ENCODE results near the gene REC114.

Gene REC114

DNA sequence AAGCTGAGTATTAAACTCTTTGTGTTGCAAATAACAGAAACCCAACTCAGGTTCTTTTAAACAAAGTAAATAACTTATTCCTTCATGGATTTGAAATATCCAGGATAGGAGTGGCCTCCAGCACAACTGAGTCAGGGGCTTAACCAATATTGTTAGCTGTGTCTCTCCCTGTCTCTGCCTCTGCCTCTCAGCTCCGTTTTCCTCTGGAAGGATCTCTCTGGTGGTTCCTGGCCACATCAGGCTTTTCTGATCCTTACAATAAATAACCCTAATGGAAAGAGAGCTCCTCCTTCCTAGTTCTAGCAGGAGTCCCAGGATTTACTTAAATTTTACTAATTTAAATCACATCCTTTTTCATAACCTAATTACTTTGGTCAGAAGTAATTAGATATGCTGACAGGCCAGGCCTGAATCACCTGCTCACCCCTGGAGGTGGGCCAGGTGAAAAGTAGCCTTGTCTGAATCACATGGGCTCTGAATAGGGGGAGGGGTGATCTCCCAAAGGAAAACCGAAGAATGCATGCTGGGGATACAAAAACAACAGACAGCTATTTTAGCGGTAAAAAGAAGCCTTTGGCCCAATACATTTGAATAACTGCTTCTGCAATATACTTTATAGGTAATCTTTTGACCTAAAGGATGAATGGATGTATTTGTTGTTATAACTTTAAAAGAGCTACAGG, 75.4 kb downstream of the REC114 start:
- Histone ChIP-seq H3K79me2 (no peaks in the 10 kb centered on the region), H3K27me3 (ENCODE audit: control insufficient read depth, insufficient read depth, low read length) (no peaks in the 10 kb centered on the region), H3K27ac (no peak overlapping the region), H3K4me1 (no peaks in the 10 kb centered on the region), H3K4me3 (ENCODE audit: low read depth, low read length) (no peak overlapping the region), H3K36me3 (ENCODE audit: control insufficient read depth, insufficient read depth, low read length) (no peaks in the 10 kb centered on the region), H3K9ac (no peak overlapping the region), H3K4me2 (ENCODE audit: low read length) (no peak overlapping the region), H2AFZ (no peak overlapping the region), H3K9me3 (ENCODE audit: control insufficient read depth, low read length) (no peaks in the 10 kb centered on the region)
- TF ChIP-seq, protein P1, sequence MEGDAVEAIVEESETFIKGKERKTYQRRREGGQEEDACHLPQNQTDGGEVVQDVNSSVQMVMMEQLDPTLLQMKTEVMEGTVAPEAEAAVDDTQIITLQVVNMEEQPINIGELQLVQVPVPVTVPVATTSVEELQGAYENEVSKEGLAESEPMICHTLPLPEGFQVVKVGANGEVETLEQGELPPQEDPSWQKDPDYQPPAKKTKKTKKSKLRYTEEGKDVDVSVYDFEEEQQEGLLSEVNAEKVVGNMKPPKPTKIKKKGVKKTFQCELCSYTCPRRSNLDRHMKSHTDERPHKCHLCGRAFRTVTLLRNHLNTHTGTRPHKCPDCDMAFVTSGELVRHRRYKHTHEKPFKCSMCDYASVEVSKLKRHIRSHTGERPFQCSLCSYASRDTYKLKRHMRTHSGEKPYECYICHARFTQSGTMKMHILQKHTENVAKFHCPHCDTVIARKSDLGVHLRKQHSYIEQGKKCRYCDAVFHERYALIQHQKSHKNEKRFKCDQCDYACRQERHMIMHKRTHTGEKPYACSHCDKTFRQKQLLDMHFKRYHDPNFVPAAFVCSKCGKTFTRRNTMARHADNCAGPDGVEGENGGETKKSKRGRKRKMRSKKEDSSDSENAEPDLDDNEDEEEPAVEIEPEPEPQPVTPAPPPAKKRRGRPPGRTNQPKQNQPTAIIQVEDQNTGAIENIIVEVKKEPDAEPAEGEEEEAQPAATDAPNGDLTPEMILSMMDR (IDR thresholded peaks at IDR 0.05) = no peak

DNA sequence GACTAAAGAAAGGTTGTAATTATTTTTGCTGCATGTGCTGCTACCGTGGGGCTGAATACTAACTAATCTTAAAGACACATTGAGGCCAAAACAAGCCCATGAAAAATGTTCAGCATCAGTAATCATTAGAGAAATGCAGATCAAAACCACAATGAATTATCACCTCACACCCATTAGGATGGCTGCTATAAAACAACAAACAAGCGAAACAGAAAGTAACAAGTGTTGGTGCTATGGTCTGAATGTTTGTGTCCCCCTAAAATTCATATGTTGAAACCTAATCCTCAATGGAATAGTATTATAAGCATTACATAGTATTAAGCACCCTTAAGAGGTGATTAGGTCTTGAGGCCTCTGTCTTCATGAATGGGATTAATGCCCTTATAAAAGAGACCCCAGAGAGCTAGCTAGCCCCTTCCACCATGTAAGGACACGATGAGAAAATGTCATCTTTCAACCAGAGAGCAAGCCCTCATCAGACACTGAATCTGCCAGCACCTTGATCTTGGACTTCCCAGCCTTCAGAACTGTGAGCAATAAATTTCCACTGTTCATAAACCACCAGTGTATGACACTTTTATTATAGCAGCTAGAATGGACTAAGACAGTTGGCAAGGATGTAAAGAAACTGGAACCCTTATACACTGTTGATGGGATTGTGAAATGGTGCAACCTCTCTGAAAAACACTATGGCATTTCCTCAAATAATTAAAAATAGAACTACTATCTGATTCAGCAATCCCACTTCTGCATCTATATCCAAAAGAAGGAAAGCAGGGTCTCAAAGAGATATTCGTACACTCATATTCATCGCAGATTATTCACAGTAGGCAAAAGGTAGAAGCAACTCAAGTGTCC, 76.1 kb downstream of the REC114 start:
- TF ChIP-seq, protein P1 (IDR thresholded peaks at IDR 0.05) = no peak
- no peak overlapping the region for H3K9ac ChIP-seq
- no peaks in the 10 kb centered on the region for H3K9me3 ChIP-seq (ENCODE audit: control insufficient read depth, low read length)
- no peaks in the 10 kb centered on the region for H3K79me2 ChIP-seq
- H2AFZ ChIP-seq = no peak overlapping the region
- H3K4me2 ChIP-seq (ENCODE audit: low read length) = no peak overlapping the region
- no peaks in the 10 kb centered on the region for H3K36me3 ChIP-seq (ENCODE audit: control insufficient read depth, insufficient read depth, low read length)
- H3K27ac ChIP-seq = no peak overlapping the region
- H3K27me3 ChIP-seq (ENCODE audit: control insufficient read depth, insufficient read depth, low read length) = no peaks in the 10 kb centered on the region
- no peak overlapping the region for H3K4me3 ChIP-seq (ENCODE audit: low read depth, low read length)
- H3K4me1 ChIP-seq = no peaks in the 10 kb centered on the region

DNA sequence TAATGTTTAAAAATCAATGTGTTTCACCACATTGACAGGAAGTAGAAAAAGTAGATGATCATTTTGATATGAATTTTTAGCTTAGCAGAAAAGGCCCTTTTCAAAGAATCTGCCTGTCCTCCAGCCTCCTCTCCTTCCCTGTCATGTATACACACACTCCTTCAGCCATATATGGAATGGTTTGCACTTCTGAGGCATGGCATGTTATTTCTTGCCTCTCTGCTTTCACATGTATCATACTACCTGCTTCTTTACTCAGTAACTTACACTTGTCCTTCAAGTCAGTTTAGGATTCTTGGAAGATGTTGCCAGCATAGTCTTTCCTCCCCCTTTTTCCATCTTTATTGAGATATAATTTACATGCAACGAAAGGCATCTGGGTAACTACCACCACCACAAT, 79.0 kb downstream of the REC114 start:
- no peak overlapping the region for H2AFZ ChIP-seq
- TF ChIP-seq, protein P1 (IDR thresholded peaks at IDR 0.05) = no peak
- no peaks in the 10 kb centered on the region for H3K79me2 ChIP-seq

DNA sequence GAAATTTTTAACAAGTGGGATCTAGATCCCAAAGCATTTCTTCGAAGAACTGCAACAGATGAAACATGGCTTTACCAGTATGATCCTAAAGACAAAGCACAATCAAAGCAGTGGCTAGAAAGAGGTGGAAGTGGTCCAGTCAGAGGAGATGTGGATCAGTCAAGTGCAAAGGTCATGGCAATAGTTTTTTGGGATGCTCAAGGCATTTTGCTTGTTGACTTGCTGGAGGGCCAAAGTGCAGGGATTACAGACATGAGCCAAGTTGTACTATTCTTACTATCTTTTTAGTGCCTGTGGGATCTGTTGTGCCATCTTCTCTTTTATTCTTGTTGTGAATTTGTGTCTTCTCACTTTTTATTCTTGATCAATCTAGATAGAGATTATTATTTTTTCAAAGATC, 82.0 kb downstream of the REC114 start:
- no peaks in the 10 kb centered on the region for H3K79me2 ChIP-seq
- no peaks in the 10 kb centered on the region for H3K36me3 ChIP-seq (ENCODE audit: control insufficient read depth, insufficient read depth, low read length)

More for the DNA sequence above, 79.0 kb downstream of the REC114 start:
- H3K36me3 ChIP-seq (ENCODE audit: control insufficient read depth, insufficient read depth, low read length) = no peaks in the 10 kb centered on the region
- H3K27me3 ChIP-seq (ENCODE audit: control insufficient read depth, insufficient read depth, low read length) = no peaks in the 10 kb centered on the region
- no peak overlapping the region for H3K9ac ChIP-seq
- H3K9me3 ChIP-seq (ENCODE audit: control insufficient read depth, low read length) = no peaks in the 10 kb centered on the region
- no peaks in the 10 kb centered on the region for H3K4me1 ChIP-seq
- no peak overlapping the region for H3K4me3 ChIP-seq (ENCODE audit: low read depth, low read length)
- no peak overlapping the region for H3K4me2 ChIP-seq (ENCODE audit: low read length)
- no peak overlapping the region for H3K27ac ChIP-seq

More for the DNA sequence above, 82.0 kb downstream of the REC114 start:
- Histone ChIP-seq H3K9ac (no peak overlapping the region), H3K9me3 (ENCODE audit: control insufficient read depth, low read length) (no peaks in the 10 kb centered on the region), H2AFZ (no peak overlapping the region), H3K4me1 (no peaks in the 10 kb centered on the region), H3K27ac (no peak overlapping the region), H3K4me2 (ENCODE audit: low read length) (no peak overlapping the region), H3K4me3 (ENCODE audit: low read depth, low read length) (no peak overlapping the region), H3K27me3 (ENCODE audit: control insufficient read depth, insufficient read depth, low read length) (no peaks in the 10 kb centered on the region)
- TF ChIP-seq, protein P1 (IDR thresholded peaks at IDR 0.05) = no peak

All from parathyroid adenoma (tissue), 2 donors.